ENCODE measurements around the gene ZNF555.

ZNF555 gene

GRCh38 chr19:2837430-2837829 is 3.8 kb upstream of the ZNF555 start:
- no peak for DNase-seq (ENCODE audit: low read depth)
- TF ChIP-seq CTCF (conservative IDR thresholded peaks at IDR 0.05; ENCODE audit: low read depth, low read length) = no peak
- H3K4me3 ChIP-seq (ENCODE audit: low read length) = no peak overlapping the region

DNA sequence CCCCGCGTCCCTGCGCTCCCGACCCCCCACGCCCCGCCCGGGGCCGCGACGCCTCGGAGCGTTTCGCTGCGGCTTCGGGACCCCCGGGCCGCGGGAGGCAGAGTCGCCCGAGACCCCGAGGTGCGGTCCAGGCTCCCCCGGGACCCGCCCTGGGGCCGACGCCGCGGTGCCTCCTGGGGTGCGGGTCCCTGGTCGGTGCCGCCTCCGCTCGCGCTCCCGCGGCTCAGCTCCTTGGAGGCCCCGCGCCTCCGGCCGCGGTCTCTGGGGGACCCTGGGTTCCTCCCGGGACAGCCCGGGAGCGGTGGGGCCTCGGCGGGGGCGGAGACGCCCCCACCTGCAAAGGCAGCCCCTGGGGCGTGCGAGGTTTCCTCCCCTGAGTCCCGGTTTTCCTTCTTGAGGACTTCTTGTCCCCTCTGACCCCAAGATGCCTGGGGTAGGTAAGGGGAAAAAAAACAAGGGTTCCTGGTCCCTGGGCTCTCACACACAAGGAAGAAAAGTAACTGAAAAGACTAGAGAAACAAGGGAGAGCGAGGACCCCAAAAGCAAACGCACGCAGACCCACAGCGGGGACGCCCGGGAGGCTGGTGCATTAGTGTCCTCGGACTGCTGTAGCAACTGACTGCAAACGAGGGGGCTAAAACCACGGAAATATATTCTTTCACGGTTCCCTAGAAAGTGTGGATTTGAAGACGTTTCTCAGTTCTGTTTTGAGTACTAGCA is 740 bp downstream of the ZNF555 start:
- no peak for DNase-seq (ENCODE audit: low read depth)
- no peak for TF ChIP-seq CTCF (conservative IDR thresholded peaks at IDR 0.05; ENCODE audit: low read depth, low read length)
- H3K4me3 ChIP-seq (ENCODE audit: low read length) = peak overlapping the region; percentile 71

- no peak overlapping the region for H3K4me3 ChIP-seq (ENCODE audit: low read length)
- DNase-seq (ENCODE audit: low read depth) = no peak
- no peak for TF ChIP-seq CTCF (conservative IDR thresholded peaks at IDR 0.05; ENCODE audit: low read depth, low read length)
Measured at GRCh38 chr19:2845107-2845506, 3.8 kb downstream of the ZNF555 start.

DNA sequence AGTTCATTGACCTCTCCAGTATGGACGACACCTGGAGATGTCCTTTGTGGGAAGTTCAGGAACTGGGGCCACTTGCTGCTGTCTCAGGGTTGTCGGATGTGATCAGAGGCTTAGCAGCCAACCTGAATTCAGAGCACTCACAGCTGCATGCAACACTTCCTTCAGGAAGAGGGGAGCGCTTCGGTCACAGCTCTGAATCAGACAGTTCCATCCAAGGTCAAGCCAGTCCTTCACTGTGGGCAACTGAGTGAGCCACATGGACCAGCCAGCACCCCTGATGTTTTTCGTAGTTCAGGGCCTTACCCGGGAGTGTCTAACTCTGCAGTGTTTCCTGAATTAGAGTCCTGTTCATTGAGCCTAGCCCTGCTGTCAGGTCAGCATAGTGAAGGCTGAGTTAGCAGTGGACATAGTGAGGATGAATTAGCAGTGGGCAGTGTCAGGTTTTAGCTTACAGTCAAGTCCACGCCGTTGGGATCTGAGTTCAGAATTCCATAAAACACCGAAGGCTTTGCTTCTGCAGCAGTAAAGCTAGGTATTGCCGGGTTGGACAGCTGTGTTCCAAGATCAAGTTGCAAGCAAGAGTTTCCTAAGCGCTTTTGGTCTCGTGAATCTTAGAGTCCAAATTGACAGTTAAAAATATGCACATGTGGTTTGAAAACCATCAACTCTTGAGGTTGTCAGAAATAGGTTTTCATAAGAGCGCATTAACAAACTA is 5.1 kb downstream of the ZNF555 start:
- no peak for DNase-seq (ENCODE audit: low read depth)
- H3K4me3 ChIP-seq (ENCODE audit: low read length) = no peak overlapping the region
- TF ChIP-seq CTCF (conservative IDR thresholded peaks at IDR 0.05; ENCODE audit: low read depth, low read length) = no peak

DNA sequence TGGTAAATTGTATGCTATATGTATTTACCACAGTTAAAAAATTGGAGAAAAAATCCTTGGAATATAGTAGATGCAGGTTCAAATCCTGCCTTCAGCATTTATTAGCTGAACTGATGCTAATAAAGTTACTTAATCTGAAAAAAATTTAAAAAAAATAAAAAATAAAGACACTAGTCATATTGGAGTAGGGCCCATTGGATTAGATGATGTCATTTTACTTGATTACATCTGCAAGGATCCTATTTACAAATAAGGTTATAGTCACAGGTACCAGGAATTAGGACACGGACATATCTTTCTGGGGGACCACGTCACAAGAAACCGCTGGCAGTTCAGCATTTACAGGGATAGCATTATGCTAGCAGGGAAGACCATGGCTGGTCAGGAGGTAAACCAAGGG is 6.2 kb downstream of the ZNF555 start:
- TF ChIP-seq CTCF (conservative IDR thresholded peaks at IDR 0.05; ENCODE audit: low read depth, low read length) = no peak
- H3K4me3 ChIP-seq (ENCODE audit: low read length) = no peak overlapping the region
- no peak for DNase-seq (ENCODE audit: low read depth)

GRCh38 chr19:2848616-2849015 is 7.3 kb downstream of the ZNF555 start:
- no peak overlapping the region for H3K4me3 ChIP-seq (ENCODE audit: low read length)
- TF ChIP-seq CTCF (conservative IDR thresholded peaks at IDR 0.05; ENCODE audit: low read depth, low read length) = no peak
- DNase-seq (ENCODE audit: low read depth) = no peak
